GM12875 (cell line): ENCODE results near the gene PPP2R2D.

Experiments used
- H3K4me3 ChIP-seq: one replicate; pipeline ENCODE4 v1.5.1; 2011; ENCODE audit warnings: low read depth, low read length, control low read depth
- CTCF ChIP-seq: IDR thresholded peaks from 2 replicates; pipeline ENCODE4 v1.5.1; 2011; ENCODE audit warnings: low read depth, mild to moderate bottlenecking, control low read depth, inconsistent platforms, low read length, moderate library complexity, borderline replicate concordance; ENCODE audit not compliant: insufficient read depth

The PPP2R2D gene

GRCh38 chr10:131991726-131992125 is 90.9 kb downstream of the PPP2R2D start:
- no peak for TF ChIP-seq CTCF
- no peak overlapping the region for H3K4me3 ChIP-seq

GRCh38 chr10:131993275-131993674 is 92.5 kb downstream of the PPP2R2D start:
- H3K4me3 ChIP-seq, result no peak overlapping the region
- TF ChIP-seq CTCF, result no peak

- TF ChIP-seq CTCF, result no peak
- H3K4me3 ChIP-seq, result no peak overlapping the region
Measured at GRCh38 chr10:131994435-131994834, 93.6 kb downstream of the PPP2R2D start.

- H3K4me3 ChIP-seq, result no peak overlapping the region
- TF ChIP-seq CTCF, result no peak
Measured at GRCh38 chr10:131996466-131997365, 95.9 kb downstream of the PPP2R2D start.

- no peak overlapping the region for H3K4me3 ChIP-seq
- TF ChIP-seq CTCF, result no peak
Measured at GRCh38 chr10:131997366-131998049, 96.7 kb downstream of the PPP2R2D start.

GRCh38 chr10:131998050-131998844 is 97.4 kb downstream of the PPP2R2D start:
- H3K4me3 ChIP-seq, result no peak overlapping the region
- no peak for TF ChIP-seq CTCF
